Measurements from ENCODE around the gene ZC3H8.

GRCh38 chr2:112164876-112165275, 90.0 kb downstream of the ZC3H8 start:
- TF ChIP-seq POLR2A (IDR thresholded peaks at IDR 0.05) (no peak), CTCF (IDR thresholded peaks at IDR 0.05 in 4 of 5, conservative IDR thresholded peaks at IDR 0.05 in 1 of 5) (no peak)

Measured in gastrocnemius medialis (tissue), 4 donors.